ENCODE data around the gene FAAP100.

The FAAP100 gene

DNA sequence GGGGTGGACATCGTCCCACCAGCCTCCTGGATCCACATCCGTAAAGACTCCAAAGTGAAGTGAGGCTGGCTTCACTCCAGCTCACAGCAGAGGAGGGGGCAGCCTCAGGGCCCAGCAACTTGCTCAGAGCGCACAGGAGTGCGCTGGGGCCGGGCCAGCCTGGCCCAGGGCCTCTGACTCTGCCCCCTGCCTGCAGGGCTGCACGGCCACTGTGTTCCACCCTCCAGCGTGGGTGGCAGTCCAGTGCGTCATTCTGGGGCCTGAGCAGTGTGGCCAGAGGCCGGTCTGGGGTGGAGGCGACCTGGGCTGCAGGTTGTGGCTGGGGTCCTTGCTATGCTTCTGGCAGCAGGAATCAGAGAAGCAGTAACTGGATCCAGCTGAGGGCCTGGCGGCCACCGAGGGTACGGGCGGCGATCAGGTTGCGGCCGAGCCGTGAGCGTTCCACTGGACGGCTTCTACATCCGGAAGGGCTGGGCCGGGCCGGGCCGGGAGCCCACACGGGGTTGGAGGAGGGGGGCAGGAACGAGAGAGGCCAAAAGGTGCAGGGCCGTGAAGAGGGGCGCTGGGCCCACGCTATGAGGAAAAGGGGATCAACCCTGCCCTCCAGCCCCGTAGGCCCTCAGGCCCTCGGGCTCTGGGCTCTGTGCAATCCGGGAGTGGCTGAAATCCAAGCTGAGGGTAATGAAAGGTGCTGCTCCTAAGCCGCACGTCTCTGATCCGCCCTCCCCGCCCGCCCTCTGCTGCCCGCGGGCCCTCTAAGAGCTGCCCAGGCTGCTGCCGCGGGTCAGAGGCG, 24.4 kb downstream of the FAAP100 start, which contains the start of gene FSCN2:
Gene FSCN2 (plus strand): TSS at position 787 of the 793 bp plus-strand sequence. CDS start 155 bp downstream, outside the sequence.
- no peak for DNase-seq (ENCODE audit: low read depth in 2 of 2, low spot score in 1 of 2)

DNA sequence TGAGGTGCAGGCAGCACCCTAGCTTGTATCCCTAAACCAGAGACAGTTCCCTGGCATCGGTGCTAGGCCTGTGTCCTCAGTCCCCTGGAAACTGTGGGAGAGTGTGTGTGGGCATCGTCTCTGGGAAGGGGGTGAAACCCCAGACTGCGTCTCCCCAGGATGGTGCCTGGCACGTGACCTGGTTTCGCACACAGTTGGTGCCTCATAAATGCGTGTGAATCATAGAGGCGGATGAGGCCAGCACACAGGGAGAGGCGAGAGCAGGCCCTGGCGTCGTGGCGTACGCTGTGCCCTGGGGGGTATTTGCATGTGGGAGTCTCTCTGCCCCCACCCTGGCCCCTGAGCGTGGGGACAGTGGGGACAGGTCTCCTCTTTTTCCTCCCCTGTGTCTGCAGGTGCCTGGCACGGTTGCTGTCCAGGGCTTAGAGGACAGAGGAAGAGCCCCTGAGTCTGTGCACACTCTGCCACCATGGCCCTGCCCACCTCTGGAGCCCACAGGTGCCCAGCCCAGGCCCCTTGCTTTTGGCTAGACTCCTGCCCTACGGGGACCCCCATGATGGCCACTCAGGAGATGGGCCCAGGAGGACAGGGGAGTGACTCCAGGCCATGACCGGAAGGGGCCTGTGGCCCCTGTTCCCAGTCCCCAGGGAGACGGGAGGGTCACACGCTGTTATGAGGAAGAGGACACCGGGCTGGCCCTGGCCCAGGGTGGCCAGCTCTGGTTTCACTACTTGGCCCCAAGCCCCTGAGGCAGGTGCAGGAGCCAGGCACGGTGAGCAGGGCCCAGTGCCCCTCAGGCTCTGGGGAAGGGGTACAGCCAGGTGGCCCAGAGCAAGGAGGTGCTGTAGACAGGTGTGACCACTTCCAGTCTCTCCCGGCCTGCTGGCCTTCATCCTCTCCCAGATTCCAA, 25.2 kb downstream of the FAAP100 start:
- DNase-seq (ENCODE audit: low read depth in 2 of 2, low spot score in 1 of 2): no peak

DNA sequence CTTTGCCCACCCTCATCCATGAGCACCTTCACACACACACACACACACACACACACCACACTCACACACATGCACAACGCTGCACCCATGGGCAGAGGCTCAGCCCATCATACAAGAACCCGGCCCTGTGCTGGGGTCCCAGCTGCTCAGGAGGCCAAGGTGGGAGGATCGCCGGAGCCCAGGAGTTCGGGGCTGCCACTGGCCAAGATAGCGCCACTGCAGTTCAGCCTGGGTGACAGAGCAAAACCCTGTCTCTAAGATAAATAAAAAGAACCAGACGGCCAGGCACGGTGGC, 27.3 kb downstream of the FAAP100 start:
- no peak for DNase-seq (ENCODE audit: low read depth in 2 of 2, low spot score in 1 of 2)

DNA sequence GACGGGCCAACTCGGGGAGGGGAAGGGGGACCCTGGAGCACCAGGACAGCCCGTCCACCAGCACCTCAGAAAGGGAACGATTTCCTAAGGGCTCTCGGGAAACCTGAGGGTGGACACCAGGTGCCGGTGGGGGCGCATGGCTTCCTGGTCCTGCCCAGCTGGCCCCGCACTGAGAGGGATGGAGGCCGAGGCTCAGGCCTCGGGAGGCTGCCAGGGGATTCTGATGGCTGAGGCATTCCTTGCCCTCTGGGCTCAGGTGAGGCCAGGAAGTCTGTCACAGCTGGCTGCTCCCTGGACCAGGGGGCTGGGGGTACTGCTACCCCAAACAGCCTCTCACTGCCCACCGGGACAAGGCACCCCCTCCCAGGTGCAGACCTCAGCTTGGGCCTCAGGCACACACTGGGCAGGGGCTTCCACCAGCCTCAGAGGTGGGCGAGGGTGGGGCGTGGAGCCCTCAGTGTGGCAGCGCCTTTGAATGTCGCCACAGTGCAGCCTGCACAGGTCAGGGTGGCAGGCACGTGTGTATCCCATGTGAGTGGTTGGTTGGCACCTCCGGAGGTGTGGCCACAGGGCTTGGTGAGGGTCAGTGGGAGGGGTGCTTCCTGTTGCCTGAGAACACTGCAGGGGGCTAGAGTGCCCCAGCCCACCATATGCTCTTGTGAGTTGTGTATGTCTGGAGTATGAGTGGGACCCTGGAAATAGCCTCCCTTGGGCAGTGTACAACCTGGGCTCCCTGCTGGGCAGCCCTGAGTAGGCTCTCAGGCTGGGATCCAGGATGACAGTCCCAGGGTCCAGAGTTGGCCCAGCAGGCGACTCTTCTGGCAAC, 27.9 kb downstream of the FAAP100 start:
- DNase-seq (ENCODE audit: low read depth in 2 of 2, low spot score in 1 of 2): no peak

DNA sequence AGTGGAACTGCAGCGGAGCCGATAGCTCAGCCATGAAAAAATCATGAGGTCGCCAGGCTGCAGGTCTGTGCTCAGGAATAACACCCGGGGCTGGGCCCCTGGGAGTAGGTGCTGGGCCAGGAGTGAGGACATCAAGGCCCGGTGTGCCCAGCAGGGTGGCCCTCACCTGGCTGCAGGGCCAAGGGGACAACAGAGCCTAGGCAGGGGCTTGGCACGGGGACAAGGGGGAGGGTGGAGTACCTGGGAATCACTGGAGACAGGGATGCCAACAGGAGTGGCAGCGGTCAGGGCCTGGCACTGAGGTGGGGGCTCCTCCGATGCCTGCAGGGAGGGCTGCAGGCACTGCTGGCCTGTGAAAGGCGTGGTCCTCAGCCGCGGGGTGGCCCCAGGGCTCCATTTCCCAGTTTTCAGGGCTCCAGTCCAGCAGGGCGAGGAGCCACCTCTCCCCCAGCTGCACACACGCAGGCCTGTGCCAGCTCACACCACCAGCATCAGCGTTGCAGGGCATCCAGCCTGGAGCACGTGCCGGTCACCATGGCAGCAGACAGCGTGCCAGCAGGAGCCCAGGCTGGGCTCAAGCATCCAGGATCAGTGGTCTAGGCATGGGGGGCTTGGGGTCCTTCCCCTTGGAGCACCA, 28.6 kb downstream of the FAAP100 start:
- DNase-seq (ENCODE audit: low read depth in 2 of 2, low spot score in 1 of 2): no peak

DNA sequence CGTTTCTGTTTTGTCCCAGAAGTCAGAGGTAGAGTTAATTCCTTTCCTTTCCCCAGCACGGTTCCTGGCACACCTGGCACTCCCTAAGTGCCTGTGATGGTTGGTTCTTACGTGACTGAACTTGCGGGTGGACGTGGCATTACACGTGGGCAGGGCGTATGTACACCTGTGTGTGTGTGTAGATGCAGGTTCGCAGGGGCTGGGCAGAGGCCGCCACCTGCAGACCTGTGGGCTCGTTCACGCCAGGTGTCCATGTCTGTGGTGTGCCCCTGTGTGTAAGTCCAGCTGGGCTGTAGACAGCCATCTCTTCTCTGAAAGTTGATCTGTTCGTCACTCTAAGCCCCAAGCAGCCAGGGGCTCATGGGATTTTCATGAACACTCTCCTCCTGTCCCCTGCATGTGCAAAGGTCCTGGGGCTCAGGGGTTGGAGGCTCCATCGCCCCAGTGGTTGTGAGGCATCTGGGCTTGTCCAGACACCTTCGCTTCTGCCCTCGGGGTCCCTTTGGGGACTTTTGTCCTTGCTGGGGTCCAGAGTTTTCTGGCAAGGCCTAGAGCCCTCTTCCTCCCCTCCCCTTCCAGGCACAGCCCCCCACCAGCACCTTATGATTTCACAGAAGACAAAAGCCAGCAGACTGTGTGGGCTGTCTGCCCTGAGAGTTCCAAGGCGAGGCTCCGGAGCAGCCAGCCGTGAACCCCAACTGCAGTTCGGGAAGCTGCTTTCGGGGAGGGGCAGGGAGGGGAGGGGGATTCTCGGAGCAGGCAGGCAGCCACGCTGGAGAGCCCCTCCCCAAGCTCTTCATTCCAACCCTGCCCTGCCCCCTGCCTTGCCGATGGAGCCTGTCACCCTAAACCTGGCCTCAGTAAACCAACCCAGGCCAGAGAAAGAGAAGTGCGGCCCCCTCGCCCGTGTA, 29.4 kb downstream of the FAAP100 start:
- no peak for DNase-seq (ENCODE audit: low read depth in 2 of 2, low spot score in 1 of 2)

DNA sequence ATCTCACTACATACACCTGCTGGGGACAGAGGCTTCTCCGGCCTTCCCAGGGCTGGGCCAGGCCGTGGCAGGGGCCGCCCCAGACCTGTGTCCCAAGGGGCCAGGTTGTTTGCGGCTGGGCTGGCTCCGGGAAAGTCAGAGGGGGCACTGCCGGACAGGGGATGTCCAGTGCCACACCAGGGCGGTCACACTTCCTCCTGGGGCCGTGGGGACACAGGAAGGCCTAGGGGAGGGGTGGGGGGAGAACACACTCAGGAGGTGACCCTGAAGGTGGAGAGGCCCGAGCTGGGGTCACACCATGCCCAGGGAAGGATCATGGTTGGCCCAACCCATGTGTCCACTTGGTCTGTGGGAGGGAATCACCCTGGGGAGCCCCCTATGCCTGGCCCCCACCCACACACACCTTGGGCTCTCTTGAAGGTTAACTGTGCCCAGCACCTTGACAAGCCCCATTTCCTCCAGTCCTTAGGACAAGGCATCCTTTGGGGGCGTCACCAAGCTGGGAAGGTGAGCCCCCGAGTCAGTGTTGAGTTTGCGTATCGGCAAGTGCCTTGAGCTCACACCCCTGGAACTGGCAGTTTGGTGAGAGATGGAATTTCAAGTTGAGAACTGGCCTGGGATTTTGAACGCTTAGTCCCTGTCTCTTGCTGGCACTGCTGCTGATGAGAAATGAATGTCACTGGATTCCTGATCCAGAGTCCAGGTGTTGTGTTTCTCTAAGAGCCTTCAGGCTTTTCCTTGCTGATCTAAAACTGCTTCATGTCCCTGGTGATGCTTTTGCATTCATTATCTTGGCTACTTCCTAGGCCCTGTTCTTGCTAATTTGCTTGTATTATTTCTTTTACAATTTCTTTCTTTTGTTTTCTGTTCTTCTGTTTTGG, 31.9 kb downstream of the FAAP100 start:
- no peak for DNase-seq (ENCODE audit: low read depth in 2 of 2, low spot score in 1 of 2)

DNA sequence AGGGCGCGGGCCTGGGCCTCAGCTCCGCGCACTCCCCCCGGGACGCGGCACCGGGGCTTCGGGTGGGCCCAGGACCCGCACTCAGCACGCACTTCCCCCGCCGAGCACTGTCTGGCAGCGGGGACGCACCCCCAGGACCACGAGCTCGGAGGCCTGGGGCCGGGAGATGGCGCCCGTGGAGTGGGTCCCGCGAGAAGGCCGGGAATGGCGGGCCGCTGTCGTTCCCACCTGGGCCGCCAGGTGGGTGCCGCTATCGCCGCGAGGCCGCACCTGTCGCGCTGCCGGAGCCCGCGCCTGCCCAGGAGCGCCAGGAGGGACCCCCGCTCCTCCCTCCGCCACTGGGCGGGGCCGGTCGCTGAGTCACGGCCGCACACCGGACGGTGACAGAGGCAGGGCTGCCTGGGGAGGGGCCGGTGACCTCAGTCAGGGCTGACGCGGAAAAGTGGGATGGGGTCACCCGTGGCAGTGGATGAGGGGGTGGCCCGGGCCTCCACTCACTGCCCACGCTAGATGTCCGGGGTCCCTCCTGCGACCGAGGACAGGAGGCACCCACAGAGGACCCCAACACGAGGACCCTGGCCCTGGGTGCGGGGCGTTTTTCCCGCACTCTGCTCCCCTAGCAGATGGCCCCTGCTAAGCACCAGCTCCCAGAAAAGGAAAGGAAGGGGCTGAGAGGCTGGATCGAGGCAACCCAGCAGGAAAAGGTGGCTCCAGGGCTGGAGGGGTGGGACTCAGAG, 32.7 kb downstream of the FAAP100 start:
- DNase-seq (ENCODE audit: low read depth in 2 of 2, low spot score in 1 of 2): peak in 1 of 2 donors; percentile 52

DNA sequence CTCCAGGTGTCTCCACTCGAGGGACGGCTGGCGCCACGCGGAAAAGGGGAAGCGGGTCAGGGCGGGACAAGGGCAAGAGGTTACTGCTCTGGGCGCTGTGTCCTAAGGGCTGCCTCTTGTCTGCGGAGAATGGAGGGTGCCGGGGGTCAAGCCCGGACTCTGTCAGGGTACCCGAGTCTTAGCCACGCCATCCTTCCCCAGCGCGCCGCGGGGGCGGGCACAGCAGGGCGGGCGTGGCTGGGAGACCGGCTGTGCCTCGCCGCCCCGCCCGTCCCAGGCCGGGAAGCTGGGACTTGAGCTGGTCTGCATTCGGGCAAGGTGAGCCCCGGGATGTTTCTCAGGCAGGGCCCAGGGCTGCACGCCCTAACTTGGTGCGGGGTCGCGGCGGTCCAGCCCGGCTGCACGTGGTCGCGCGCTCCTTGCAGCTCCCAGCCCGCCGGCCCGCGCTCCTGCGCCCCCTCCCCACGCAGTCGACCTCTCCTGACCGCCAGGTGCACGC, 33.3 kb downstream of the FAAP100 start:
- DNase-seq (ENCODE audit: low read depth in 2 of 2, low spot score in 1 of 2): no peak

DNA sequence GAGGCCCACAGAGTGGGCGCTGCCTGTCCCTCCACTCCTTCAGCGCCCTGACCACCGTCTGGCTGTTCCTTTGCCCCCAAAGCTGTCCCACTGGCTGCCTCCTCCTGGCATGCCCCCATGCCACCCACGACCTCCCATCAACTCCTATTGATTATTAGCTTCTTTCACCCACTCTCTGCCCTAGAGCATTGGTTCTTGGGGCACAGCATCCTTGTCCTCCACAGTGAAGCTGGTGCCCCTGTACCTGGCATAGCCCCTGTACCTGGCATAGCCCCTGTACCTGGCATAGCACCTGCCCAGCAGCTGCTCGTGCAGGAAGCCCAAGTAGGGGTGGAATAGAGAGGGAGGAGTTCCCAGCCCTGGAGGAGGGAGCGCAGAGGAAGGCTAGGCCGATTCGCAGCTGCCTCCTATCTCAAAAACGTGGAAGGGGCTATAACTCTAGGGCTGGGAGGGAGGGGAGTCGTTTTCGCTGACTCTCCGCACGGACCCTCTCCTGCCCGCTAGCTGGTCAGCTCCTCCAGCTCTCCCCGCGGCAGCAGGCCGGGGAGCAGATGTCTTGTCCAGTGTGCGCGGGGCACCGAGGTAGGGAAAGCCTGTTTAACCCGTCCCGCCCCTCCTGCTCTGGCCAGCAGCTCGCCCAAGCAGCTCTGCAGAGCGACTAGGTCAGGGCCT, 33.9 kb downstream of the FAAP100 start:
- no peak for DNase-seq (ENCODE audit: low read depth in 2 of 2, low spot score in 1 of 2)

DNA sequence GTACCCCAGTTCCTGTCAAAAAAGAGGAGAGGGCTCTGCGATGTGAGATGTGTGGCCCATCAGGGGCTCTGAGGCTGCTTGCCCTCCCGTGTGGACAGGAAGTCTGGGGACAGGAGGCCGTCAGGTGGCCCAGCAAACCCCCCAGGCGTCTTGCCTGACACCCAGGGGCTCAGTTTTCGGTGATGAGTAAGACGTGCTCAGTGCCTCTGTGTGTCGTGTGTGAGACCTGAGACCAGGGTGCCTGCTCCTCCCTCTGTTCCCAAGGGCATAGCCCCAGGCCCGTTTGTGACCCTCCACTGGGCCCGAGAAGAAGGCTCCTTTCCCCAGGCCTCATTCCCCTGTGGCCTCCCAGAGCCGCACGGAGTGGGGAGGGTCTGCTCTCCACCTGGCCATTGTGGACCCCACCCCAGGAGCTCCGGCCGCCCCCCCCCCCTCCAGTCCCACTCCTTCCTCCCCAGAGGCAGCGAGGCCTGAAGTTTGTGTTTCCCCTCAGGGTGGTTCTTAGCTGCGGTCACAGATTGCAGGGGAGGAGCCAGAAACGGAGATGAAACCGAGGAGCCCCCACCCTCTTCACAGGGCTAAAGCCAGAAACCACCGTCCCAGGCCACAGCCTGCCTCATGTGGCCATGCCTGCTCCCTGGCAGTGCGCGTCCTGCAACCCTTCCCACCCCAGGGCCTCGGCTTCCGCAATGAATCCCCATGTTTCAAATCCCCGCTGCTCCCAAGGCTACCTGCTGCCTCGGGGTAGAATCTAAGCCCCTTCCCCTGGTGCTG, 34.6 kb downstream of the FAAP100 start:
- DNase-seq (ENCODE audit: low read depth in 2 of 2, low spot score in 1 of 2): no peak

DNA sequence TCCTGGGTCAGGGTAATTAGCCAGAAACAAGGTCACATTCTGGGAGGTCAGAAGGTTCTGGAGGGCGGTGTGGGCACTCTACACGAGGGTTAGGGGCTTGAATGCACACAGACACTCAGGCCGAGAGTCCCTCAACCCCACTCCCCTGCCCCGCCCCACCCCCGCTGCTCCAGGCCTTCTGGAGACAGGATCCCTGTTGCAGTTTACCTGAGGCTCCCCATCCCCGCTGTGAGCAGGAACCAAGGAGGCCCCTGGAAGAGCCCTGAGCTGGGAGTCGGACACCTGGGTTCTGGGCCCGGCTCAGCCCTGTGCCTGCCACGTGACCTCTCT, 35.2 kb downstream of the FAAP100 start:
- no peak for DNase-seq (ENCODE audit: low read depth in 2 of 2, low spot score in 1 of 2)

DNA sequence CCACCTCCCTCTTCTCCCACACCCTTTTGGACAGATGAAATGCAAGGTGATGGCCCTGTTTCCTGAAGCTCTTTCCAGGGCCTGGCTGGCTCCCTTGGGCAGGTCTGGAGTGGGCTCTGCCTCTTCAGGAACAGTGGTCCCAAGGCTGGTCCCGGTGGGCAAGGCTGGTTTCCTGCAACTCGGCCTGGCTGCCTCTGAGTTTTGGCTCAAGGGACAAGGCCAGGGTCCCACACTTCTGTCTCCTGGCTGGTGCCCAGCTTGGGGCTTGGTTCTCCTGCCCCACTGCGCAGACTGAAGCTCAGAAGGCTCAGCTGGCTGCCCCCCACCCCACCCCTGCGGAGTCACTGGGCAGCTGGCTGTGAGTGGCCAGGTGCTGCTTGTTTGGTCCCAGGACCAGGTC, 35.7 kb downstream of the FAAP100 start:
- DNase-seq (ENCODE audit: low read depth in 2 of 2, low spot score in 1 of 2): no peak

DNA sequence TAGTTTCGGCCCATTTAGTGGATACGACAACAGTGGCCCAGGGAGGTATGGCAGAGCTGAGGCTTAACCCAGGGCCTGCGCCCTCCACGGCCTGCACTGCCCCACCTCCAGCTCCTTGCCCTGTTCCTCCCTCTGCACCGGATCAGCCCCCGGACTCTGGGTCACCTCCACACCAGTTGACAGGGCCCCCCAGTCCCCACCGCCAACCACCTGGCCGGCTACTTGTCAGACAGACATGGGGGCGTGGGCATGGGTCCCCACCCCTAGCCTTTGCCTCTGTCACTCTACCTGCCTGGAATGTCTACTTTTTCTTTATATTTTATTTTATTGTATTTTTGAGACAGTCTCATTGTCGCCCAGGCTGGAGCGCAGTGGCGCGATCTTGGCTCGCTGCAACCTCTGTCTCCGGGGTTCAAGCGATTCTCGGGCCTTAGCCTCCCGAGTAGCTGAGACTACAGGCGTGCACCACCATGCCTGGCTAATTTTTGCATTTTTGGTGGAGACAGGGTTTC, 36.6 kb downstream of the FAAP100 start:
- no peak for DNase-seq (ENCODE audit: low read depth in 2 of 2, low spot score in 1 of 2)

DNA sequence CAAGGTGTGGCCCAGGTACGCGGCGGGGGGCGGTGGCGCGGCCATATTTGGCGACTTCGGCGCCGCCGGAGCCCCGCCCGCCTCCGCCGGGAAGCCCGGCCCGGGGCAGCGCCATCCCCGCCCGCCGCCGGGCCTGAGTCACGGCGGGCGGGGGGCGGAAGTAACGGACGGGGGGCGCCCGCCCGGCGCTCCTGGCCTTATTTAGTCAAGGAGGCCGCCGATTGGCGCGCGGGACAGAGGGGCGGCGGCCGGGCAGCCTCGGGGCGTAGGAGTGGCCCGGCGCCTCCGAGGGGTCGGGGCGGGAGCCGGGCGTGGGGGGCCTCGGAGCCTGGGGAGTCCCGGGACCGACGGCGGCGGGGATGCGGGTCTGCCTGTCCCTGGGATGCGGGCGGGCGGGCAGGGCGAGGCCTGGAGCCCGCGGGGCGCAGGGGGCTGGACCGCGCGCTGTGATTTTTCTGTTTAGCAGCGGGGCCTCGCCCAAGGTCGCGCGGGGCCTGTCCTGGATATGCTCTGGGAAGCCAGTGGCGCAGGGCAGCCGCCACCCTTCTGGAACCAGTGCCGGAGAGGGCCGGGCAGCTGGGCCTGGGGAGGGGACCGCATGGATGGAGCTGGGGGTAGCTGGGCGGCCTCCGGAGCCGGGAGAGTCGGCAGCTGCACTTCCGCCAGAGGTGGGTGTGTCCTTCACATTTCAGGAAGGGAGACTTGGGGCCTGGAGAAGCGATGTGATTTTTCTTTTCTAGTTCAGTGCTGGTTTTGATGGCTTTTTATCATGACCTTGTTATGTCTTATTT, 37.2 kb downstream of the FAAP100 start:
- DNase-seq (ENCODE audit: low read depth in 2 of 2, low spot score in 1 of 2): peak; percentile 33 to 66

DNA sequence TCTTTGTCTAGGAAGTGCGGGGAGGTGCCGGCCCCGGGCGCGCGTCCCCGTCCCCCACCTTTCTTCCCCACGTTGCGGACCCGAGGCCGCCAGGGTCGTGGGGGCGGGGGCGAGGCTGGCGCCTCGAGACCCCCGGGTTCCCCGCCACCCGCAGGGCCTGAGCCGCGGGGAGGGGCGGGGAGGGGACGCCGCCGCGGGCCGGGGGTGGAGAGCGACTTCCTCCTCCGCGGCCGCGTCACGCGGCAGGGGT, 37.7 kb downstream of the FAAP100 start:
- no peak for DNase-seq (ENCODE audit: low read depth in 2 of 2, low spot score in 1 of 2)

Measured in stimulated activated CD8-positive, alpha-beta memory T cell treated with anti-CD3 and anti-CD28 coated beads, Interleukin-4, amount 100 ng/mL, for 4 hours (primary cell).